OCI-LY1 (cell line): ENCODE measurements around the gene FXYD6.

Source experiments
- H2AFZ ChIP-seq: fragments of 200-600 bp; sonication (generic), shearing (Covaris generic); 2 replicates; pipeline ENCODE4 v1.6.0; 2014; ENCODE audit warnings: antibody characterized with exemption, mild to moderate bottlenecking, low read length
- H3F3A ChIP-seq: fragments of 200-600 bp; sonication (generic), shearing (Covaris generic); 2 replicates; pipeline ENCODE4 v1.6.0; 2014; ENCODE audit warnings: mild to moderate bottlenecking, antibody characterized with exemption, low read length, moderate library complexity; ENCODE audit not compliant: insufficient read depth
- H3K27ac ChIP-seq: fragments of 200-600 bp; sonication (generic); 2 replicates; pipeline ENCODE4 v1.5.1; 2014; ENCODE audit warnings: low read length, mixed run types, mild to moderate bottlenecking, low read depth; ENCODE audit not compliant: poor library complexity, severe bottlenecking
- H3K27me3 ChIP-seq: fragments of 200-600 bp; sonication (generic); 2 replicates; pipeline ENCODE4 v1.6.0; 2014; ENCODE audit warnings: antibody characterized with exemption, mild to moderate bottlenecking, low read length, moderate library complexity; ENCODE audit not compliant: insufficient read depth
- H3K36me3 ChIP-seq: fragments of 200-600 bp; sonication (generic); 2 replicates; pipeline ENCODE4 v1.6.1; 2014; ENCODE audit warnings: mild to moderate bottlenecking, antibody characterized with exemption, low read length, moderate library complexity, mixed read lengths; ENCODE audit not compliant: insufficient read depth
- H3K4me1 ChIP-seq: fragments of 200-600 bp; sonication (generic); 2 replicates; pipeline ENCODE4 v1.5.1; 2014; ENCODE audit warnings: mild to moderate bottlenecking, low read length, moderate library complexity; ENCODE audit not compliant: insufficient read depth, severe bottlenecking
- H3K4me2 ChIP-seq: fragments of 200-600 bp; sonication (generic), shearing (Covaris generic); 2 replicates; pipeline ENCODE4 v1.6.1; 2014; ENCODE audit warnings: low read length
- H3K4me3 ChIP-seq: fragments of 200-600 bp; sonication (generic); 2 replicates; pipeline ENCODE4 v1.5.1; 2014; ENCODE audit warnings: low read length, low read depth, mild to moderate bottlenecking, mixed read lengths; ENCODE audit not compliant: poor library complexity, severe bottlenecking
- H3K79me2 ChIP-seq: fragments of 200-600 bp; shearing (Covaris generic); 2 replicates; pipeline ENCODE4 v1.6.1; 2016; ENCODE audit warnings: mixed run types, low read length, mixed read lengths; ENCODE audit not compliant: insufficient read depth
- H3K9ac ChIP-seq: fragments of 200-600 bp; sonication (generic), shearing (Covaris generic); 2 replicates; pipeline ENCODE4 v1.6.1; 2014; ENCODE audit warnings: mild to moderate bottlenecking, low read length, mixed read lengths
- H3K9me2 ChIP-seq: fragments of 200-600 bp; sonication (generic), shearing (Covaris generic); 2 replicates; pipeline ENCODE4 v1.6.1; 2014; ENCODE audit warnings: low read depth, mild to moderate bottlenecking, low read length, mixed read lengths
- H3K9me3 ChIP-seq: fragments of 200-600 bp; shearing (Covaris generic); 2 replicates; pipeline ENCODE4 v1.6.1; 2014; ENCODE audit warnings: low read length, mixed read lengths
- H4K20me1 ChIP-seq: fragments of 200-600 bp; sonication (generic), shearing (Covaris generic); 2 replicates; pipeline ENCODE4 v1.6.0; 2016; ENCODE audit warnings: mild to moderate bottlenecking, low read length; ENCODE audit not compliant: insufficient read depth
- EZH2 ChIP-seq: fragments of 200-600 bp; sonication (generic), shearing (Covaris generic); IDR thresholded peaks from 2 replicates; pipeline ENCODE4 v1.8.0; 2017; ENCODE audit warnings: borderline replicate concordance, mixed run types, mild to moderate bottlenecking, antibody characterized with exemption, low read length, moderate library complexity, mixed read lengths
- TF ChIP-seq, protein P1 (sequence below): fragments of 200-600 bp; sonication (generic), shearing (Covaris generic); IDR thresholded peaks from 2 replicates; pipeline ENCODE4 v1.5.1; 2017; ENCODE audit warnings: mild to moderate bottlenecking, antibody characterized with exemption, low read length, moderate library complexity, mixed read lengths

The FXYD6 gene

GRCh38 chr11:117836077-117836960, 40.1 kb downstream of the FXYD6 start:
- no peak overlapping the region for H3K9ac ChIP-seq
- no peaks in the 10 kb centered on the region for H3K9me2 ChIP-seq
- H3K9me3 ChIP-seq = no peaks in the 10 kb centered on the region
- H3K4me1 ChIP-seq = no peaks in the 10 kb centered on the region
- no peak overlapping the region for H2AFZ ChIP-seq
- H3K4me3 ChIP-seq = no peak overlapping the region
- no peaks in the 10 kb centered on the region for H4K20me1 ChIP-seq
- no peaks in the 10 kb centered on the region for H3K79me2 ChIP-seq
- H3K4me2 ChIP-seq = no peak overlapping the region
- no peaks in the 10 kb centered on the region for H3F3A ChIP-seq
- TF ChIP-seq, protein P1, sequence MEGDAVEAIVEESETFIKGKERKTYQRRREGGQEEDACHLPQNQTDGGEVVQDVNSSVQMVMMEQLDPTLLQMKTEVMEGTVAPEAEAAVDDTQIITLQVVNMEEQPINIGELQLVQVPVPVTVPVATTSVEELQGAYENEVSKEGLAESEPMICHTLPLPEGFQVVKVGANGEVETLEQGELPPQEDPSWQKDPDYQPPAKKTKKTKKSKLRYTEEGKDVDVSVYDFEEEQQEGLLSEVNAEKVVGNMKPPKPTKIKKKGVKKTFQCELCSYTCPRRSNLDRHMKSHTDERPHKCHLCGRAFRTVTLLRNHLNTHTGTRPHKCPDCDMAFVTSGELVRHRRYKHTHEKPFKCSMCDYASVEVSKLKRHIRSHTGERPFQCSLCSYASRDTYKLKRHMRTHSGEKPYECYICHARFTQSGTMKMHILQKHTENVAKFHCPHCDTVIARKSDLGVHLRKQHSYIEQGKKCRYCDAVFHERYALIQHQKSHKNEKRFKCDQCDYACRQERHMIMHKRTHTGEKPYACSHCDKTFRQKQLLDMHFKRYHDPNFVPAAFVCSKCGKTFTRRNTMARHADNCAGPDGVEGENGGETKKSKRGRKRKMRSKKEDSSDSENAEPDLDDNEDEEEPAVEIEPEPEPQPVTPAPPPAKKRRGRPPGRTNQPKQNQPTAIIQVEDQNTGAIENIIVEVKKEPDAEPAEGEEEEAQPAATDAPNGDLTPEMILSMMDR = no peak
- TF ChIP-seq EZH2 = no peak
- no peak overlapping the region for H3K27ac ChIP-seq
- H3K36me3 ChIP-seq = no peaks in the 10 kb centered on the region
- no peaks in the 10 kb centered on the region for H3K27me3 ChIP-seq

DNA sequence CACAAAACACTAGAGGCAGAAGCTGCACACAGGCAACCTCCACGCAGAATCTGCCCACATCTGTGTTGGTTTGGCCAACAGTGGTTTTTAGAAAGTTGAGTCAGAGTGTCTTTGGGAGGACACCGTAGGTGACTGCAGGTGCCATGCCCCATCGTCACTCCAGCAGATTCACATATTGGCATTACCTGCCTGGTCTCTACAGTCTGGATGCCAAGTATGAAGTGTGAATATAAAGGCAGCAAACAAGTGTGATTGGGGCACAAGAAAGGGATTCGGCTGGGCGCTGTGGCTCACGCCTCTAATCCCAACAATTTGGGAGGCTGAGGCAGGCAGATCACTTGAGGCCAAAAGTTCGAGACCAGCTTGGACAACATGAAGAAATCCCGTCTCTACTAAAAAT, 40.9 kb downstream of the FXYD6 start:
- H3K27me3 ChIP-seq = no peaks in the 10 kb centered on the region
- H3K9me2 ChIP-seq = no peaks in the 10 kb centered on the region
- no peak for TF ChIP-seq EZH2
- TF ChIP-seq, protein P1 = no peak
- H3F3A ChIP-seq = no peaks in the 10 kb centered on the region
- H2AFZ ChIP-seq = no peak overlapping the region
- H4K20me1 ChIP-seq = no peaks in the 10 kb centered on the region
- no peak overlapping the region for H3K4me2 ChIP-seq
- H3K9me3 ChIP-seq = no peaks in the 10 kb centered on the region
- no peak overlapping the region for H3K4me3 ChIP-seq
- H3K79me2 ChIP-seq = no peaks in the 10 kb centered on the region
- H3K36me3 ChIP-seq = no peaks in the 10 kb centered on the region
- H3K27ac ChIP-seq = no peak overlapping the region
- H3K4me1 ChIP-seq = no peaks in the 10 kb centered on the region
- H3K9ac ChIP-seq = no peak overlapping the region

- no peak overlapping the region for H3K27ac ChIP-seq
- no peaks in the 10 kb centered on the region for H3K79me2 ChIP-seq
- H3K4me2 ChIP-seq = no peak overlapping the region
- no peaks in the 10 kb centered on the region for H4K20me1 ChIP-seq
- H3K27me3 ChIP-seq = no peaks in the 10 kb centered on the region
- H3K4me3 ChIP-seq = no peak overlapping the region
- H3F3A ChIP-seq = no peaks in the 10 kb centered on the region
- H2AFZ ChIP-seq = no peak overlapping the region
- no peaks in the 10 kb centered on the region for H3K4me1 ChIP-seq
- no peak overlapping the region for H3K9ac ChIP-seq
- no peak for TF ChIP-seq EZH2
- no peaks in the 10 kb centered on the region for H3K36me3 ChIP-seq
- H3K9me3 ChIP-seq = no peaks in the 10 kb centered on the region
- no peaks in the 10 kb centered on the region for H3K9me2 ChIP-seq
These were observed 41.5 kb downstream of the FXYD6 start for GRCh38 chr11:117834838-117835443.
